SH-SY5Y (cell line): Measurements from ENCODE around the gene SUMF1.

Experiments used
- GATA2 ChIP-seq: IDR thresholded peaks from 2 replicates; pipeline ENCODE4 v1.6.1; 2011; ENCODE audit warnings: mild to moderate bottlenecking, low read depth, low read length
- GATA3 ChIP-seq: IDR thresholded peaks from 2 replicates; pipeline ENCODE4 v1.6.1; 2011; ENCODE audit warnings: low read depth, mild to moderate bottlenecking, low read length, moderate library complexity

DNA sequence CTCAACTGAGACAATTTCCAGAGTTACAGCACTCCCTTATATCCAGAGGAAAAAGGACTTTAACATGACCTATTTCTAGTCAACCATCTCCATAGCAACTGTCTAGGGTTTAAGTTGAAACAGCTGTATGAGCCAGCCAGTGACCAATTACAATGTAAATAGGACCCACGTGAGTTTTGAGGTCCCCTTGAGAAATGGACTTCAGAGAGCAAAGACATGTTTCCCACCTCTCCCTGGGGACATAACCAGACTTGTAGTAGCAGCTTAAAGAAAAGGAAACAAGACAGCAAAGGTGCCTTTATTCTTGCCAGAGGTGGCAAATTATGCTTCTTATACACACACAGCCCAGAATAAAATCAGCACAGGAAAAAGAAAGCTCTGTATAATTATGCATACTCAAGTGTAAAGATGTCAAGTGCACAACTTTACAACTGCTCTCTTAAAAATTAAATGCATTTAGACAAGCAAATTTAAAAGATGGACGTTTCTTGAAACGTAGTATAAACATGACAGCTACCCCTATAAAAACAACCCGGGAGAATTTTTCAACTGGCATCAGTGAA, 40.2 kb downstream of the SUMF1 start:
- TF ChIP-seq GATA2: no peak
- TF ChIP-seq GATA3: no peak
